ENCODE results near the gene TMPRSS12.

- TF ChIP-seq, protein P1, sequence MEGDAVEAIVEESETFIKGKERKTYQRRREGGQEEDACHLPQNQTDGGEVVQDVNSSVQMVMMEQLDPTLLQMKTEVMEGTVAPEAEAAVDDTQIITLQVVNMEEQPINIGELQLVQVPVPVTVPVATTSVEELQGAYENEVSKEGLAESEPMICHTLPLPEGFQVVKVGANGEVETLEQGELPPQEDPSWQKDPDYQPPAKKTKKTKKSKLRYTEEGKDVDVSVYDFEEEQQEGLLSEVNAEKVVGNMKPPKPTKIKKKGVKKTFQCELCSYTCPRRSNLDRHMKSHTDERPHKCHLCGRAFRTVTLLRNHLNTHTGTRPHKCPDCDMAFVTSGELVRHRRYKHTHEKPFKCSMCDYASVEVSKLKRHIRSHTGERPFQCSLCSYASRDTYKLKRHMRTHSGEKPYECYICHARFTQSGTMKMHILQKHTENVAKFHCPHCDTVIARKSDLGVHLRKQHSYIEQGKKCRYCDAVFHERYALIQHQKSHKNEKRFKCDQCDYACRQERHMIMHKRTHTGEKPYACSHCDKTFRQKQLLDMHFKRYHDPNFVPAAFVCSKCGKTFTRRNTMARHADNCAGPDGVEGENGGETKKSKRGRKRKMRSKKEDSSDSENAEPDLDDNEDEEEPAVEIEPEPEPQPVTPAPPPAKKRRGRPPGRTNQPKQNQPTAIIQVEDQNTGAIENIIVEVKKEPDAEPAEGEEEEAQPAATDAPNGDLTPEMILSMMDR (IDR thresholded peaks at IDR 0.05; ENCODE audit: low read depth, low read length, poor library complexity, severe bottlenecking): no peak
- TF ChIP-seq EZH2phosphoT487 (IDR thresholded peaks at IDR 0.05; ENCODE audit: borderline replicate concordance, low read length): no peak
Observed at GRCh38 chr12:50799908-50800307, 42.8 kb upstream of the TMPRSS12 start.

Measured in DOHH2 (cell line).